PC-9 (cell line): Measurements from ENCODE around the gene ZNF526. TPM values are rescaled to one million over a fixed set of nuclear protein-coding genes. Genes with fewer than 3 reads are reported as not detected.

ENCODE experiments used
- BruUV-seq: library from RNA; stranded (reverse); fragments of 400-500 nt; replicated peaks from 2 replicates; lab custom pipeline; 2021; lab: Mats Ljungman, UMichigan
- CTCF ChIA-PET: fragments of 300-600 bp; sonication (Branson Sonifier 250); formaldehyde crosslinking; loops from one replicate; lab custom pipeline; 2022; ENCODE audit warnings: antibody characterized with exemption; lab: Charles Lee
- POLR2A ChIA-PET: fragments of 300-600 bp; sonication (Branson Sonifier 250); formaldehyde crosslinking; loops from one replicate; lab custom pipeline; 2022; ENCODE audit warnings: antibody characterized with exemption; ENCODE audit not compliant: unreplicated experiment; lab: Charles Lee
- DNase-seq, 2 experiments: peaks; one replicate each; pipeline versions ENCODE4 v3.0.0 to v3.0.0-alpha.2; 2015 to 2022; ENCODE audit warnings: mixed read lengths in 1 of 2
- H2AFZ ChIP-seq: fragments of 200-600 bp; sonication (generic); 2 replicates; pipeline ENCODE4 v1.8.1; 2017; ENCODE audit warnings: antibody characterized with exemption
- H3F3A ChIP-seq: fragments of 200-600 bp; sonication (generic); 2 replicates; pipeline ENCODE4 v1.8.1; 2017; ENCODE audit warnings: antibody characterized with exemption, mild to moderate bottlenecking, low read depth; ENCODE audit not compliant: insufficient read depth
- H3K27ac ChIP-seq: fragments of 200-600 bp; sonication (generic); 2 replicates; pipeline ENCODE4 v1.6.1; 2016; ENCODE audit warnings: mixed run types
- H3K27me3 ChIP-seq: fragments of 200-600 bp; sonication (generic); 2 replicates; pipeline ENCODE4 v1.6.1; 2016; ENCODE audit warnings: low read depth, mixed run types; ENCODE audit not compliant: insufficient read depth
- H3K36me3 ChIP-seq: fragments of 200-600 bp; sonication (generic); 2 replicates; pipeline ENCODE4 v1.6.1; 2016; ENCODE audit warnings: low read depth, mixed run types
- H3K4me1 ChIP-seq: fragments of 200-600 bp; sonication (generic); replicated peaks from 2 replicates; pipeline ENCODE4 v1.6.1; 2016; ENCODE audit warnings: mixed run types; ENCODE audit not compliant: insufficient read depth
- H3K4me2 ChIP-seq: fragments of 200-600 bp; sonication (generic); 2 replicates; pipeline ENCODE4 v1.6.1; 2017; ENCODE audit warnings: mixed run types
- H3K4me3 ChIP-seq: fragments of 200-600 bp; sonication (generic); 2 replicates; pipeline ENCODE4 v1.6.1; 2016; ENCODE audit warnings: mixed run types
- H3K79me2 ChIP-seq: fragments of 200-600 bp; sonication (generic); 2 replicates; pipeline ENCODE4 v1.6.1; 2017; ENCODE audit warnings: low read depth, mixed run types
- H3K9me2 ChIP-seq: fragments of 200-600 bp; sonication (generic); 2 replicates; pipeline ENCODE4 v1.8.1; 2017; ENCODE audit warnings: mild to moderate bottlenecking; ENCODE audit not compliant: insufficient read depth
- H3K9me3 ChIP-seq: fragments of 200-600 bp; sonication (generic); 2 replicates; pipeline ENCODE4 v1.8.1; 2016; ENCODE audit warnings: low read depth; ENCODE audit not compliant: insufficient read depth
- H4K20me1 ChIP-seq: fragments of 200-600 bp; sonication (generic); 2 replicates; pipeline ENCODE4 v1.8.1; 2017; ENCODE audit not compliant: insufficient read depth
- CTCF ChIP-seq: fragments of 200-600 bp; sonication (generic); conservative IDR thresholded peaks from 2 replicates; pipeline ENCODE4 v1.6.1; 2017; ENCODE audit warnings: mixed run types, antibody characterized with exemption, mild to moderate bottlenecking, moderate library complexity
- EZH2 ChIP-seq: fragments of 200-600 bp; sonication (generic); IDR thresholded peaks from 2 replicates; pipeline ENCODE4 v1.8.0; 2017; ENCODE audit warnings: antibody characterized with exemption, low read depth
- intact Hi-C: fragments of 100-400 bp; cut with micrococcal nuclease; formaldehyde crosslinking; loops from one replicate; pipeline ENCODE4 v1.10.0; 2022; ENCODE audit not compliant: unreplicated experiment
- total RNA-seq: library from RNA; stranded (reverse); gene quantifications from 2 replicates; pipeline ENCODE4 v1.2.3, GENCODE V29; 2021

ZNF526 gene
- total RNA-seq, 1 experiment from 2014 or later = 13.4 TPM

GRCh38 chr19:42225718-42226292 lies 5.7 kb downstream of the ZNF526 start:
- Histone ChIP-seq H4K20me1 (peaks cover 8% of the 10 kb centered on the region; the same call in 1 of the 2 replicates), H3K9me3 (no peaks in the 10 kb centered on the region), H3K9me2 (no peaks in the 10 kb centered on the region), H3K4me3 (no peak overlapping the region), H3K79me2 (peaks cover 24% of the 10 kb centered on the region), H2AFZ (no peak overlapping the region), H3F3A (peaks cover 7% of the 10 kb centered on the region; the same call in 1 of the 2 replicates), H3K27ac (no peak overlapping the region), H3K36me3 (peaks cover 12% of the 10 kb centered on the region; the same call in 1 of the 2 replicates), H3K4me1 (peaks cover 7% of the 10 kb centered on the region), H3K4me2 (no peak overlapping the region), H3K27me3 (no peaks in the 10 kb centered on the region)
- intact Hi-C loops = no loop called here
- ChIA-PET POLR2A (no interaction called here), CTCF (no interaction called here)
- TF ChIP-seq EZH2 (no peak), CTCF (no peak)
- DNase-seq = no peak
- no TSS peak for BruUV-seq

GRCh38 chr19:42226886-42227285 lies 6.8 kb downstream of the ZNF526 start:
- intact Hi-C loops = no loop called here
- TF ChIP-seq EZH2 = no peak
- TF ChIP-seq CTCF = no peak
- Histone ChIP-seq H3K4me2 (no peak overlapping the region), H3F3A (peaks cover 18% of the 10 kb centered on the region; the same call in 1 of the 2 replicates), H3K27ac (no peak overlapping the region), H4K20me1 (peaks cover 12% of the 10 kb centered on the region; the same call in 1 of the 2 replicates), H3K27me3 (no peaks in the 10 kb centered on the region), H3K4me3 (no peak overlapping the region), H3K36me3 (peaks cover 17% of the 10 kb centered on the region; the same call in 1 of the 2 replicates), H3K4me1 (no peaks in the 10 kb centered on the region), H3K79me2 (peaks cover 13% of the 10 kb centered on the region), H3K9me2 (no peaks in the 10 kb centered on the region), H3K9me3 (no peaks in the 10 kb centered on the region), H2AFZ (no peak overlapping the region)
- BruUV-seq = no TSS peak
- no peak for DNase-seq
- ChIA-PET CTCF (no interaction called here), POLR2A (no interaction called here)

- Histone ChIP-seq H3K9me3 (no peaks in the 10 kb centered on the region), H3K36me3 (peaks cover 14% of the 10 kb centered on the region; the same call in 1 of the 2 replicates), H3K79me2 (no peaks in the 10 kb centered on the region), H3K4me1 (no peaks in the 10 kb centered on the region), H3K27ac (no peak overlapping the region), H4K20me1 (peaks cover 13% of the 10 kb centered on the region; the same call in 1 of the 2 replicates), H3K4me3 (no peak overlapping the region), H2AFZ (no peak overlapping the region), H3K4me2 (no peak overlapping the region), H3K9me2 (no peaks in the 10 kb centered on the region), H3K27me3 (no peaks in the 10 kb centered on the region), H3F3A (peaks cover 27% of the 10 kb centered on the region; the same call in 1 of the 2 replicates)
- POLR2A ChIA-PET = no interaction called here
- no TSS peak for BruUV-seq
- TF ChIP-seq CTCF = no peak
- TF ChIP-seq EZH2 = no peak
- intact Hi-C loops = no loop called here
- CTCF ChIA-PET = no interaction called here
- DNase-seq = no peak
Observed at GRCh38 chr19:42228641-42229040, 8.5 kb downstream of the ZNF526 start.
